ENCODE results near the gene PPIL1. TPM values are rescaled to one million over a fixed set of nuclear protein-coding genes. Genes with fewer than 3 reads are reported as not detected.

PPIL1 gene
- total RNA-seq = 10 to 100 TPM; 41.1 to 53.7 TPM

- no peaks in the 10 kb centered on the region for H3K27me3 ChIP-seq
- DNase-seq (ENCODE audit: low spot score) = peak; percentile 88
- peak within 1 kb of the TSS; percentile 86 to 87 for H3K27ac ChIP-seq
- peaks cover 0 to 29% of the 10 kb centered on the region in 2 donors for H3K4me1 ChIP-seq
- H3K9me3 ChIP-seq = no peaks in the 10 kb centered on the region
- H3K4me3 ChIP-seq = peak within 1 kb of the TSS; percentile 64 to 96
- no peak for TF ChIP-seq CTCF (IDR thresholded peaks at IDR 0.05)
- H3K36me3 ChIP-seq = no peaks in the 10 kb centered on the region
Measured at GRCh38 chr6:36874443-36875249, at the start of gene PPIL1. PPIL1 (minus strand) TSS chr6:36874803; CDS start chr6:36874772, 31 bp downstream.

- Histone ChIP-seq H3K27me3 (no peaks in the 10 kb centered on the region), H3K27ac (no peak overlapping the region), H3K4me3 (no peak overlapping the region), H3K4me1 (peaks cover 0 to 25% of the 10 kb centered on the region in 2 donors), H3K36me3 (peaks cover 40% of the 10 kb centered on the region), H3K9me3 (no peaks in the 10 kb centered on the region)
- no peak for TF ChIP-seq CTCF (IDR thresholded peaks at IDR 0.05)
- DNase-seq (ENCODE audit: low spot score) = no peak
Measured at GRCh38 chr6:36924131-36924530, 49.5 kb upstream of the PPIL1 start.

- Histone ChIP-seq H3K27ac (peak overlapping the region in 1 of 2 donors; percentile 41), H3K27me3 (no peaks in the 10 kb centered on the region), H3K36me3 (peaks cover 66% of the 10 kb centered on the region), H3K4me3 (no peak overlapping the region), H3K4me1 (peaks cover 3 to 30% of the 10 kb centered on the region in 2 donors), H3K9me3 (no peaks in the 10 kb centered on the region)
- no peak for DNase-seq (ENCODE audit: low spot score)
- no peak for TF ChIP-seq CTCF (IDR thresholded peaks at IDR 0.05)
Measured at GRCh38 chr6:36920546-36920945, 45.9 kb upstream of the PPIL1 start.

- Histone ChIP-seq H3K27ac (peak overlapping the region in 1 of 2 donors; percentile 41), H3K27me3 (no peaks in the 10 kb centered on the region), H3K36me3 (peaks cover 67% of the 10 kb centered on the region), H3K4me3 (no peak overlapping the region), H3K9me3 (no peaks in the 10 kb centered on the region), H3K4me1 (peaks cover 3 to 30% of the 10 kb centered on the region in 2 donors)
- no peak for DNase-seq (ENCODE audit: low spot score)
- TF ChIP-seq CTCF (IDR thresholded peaks at IDR 0.05) = no peak
Measured at GRCh38 chr6:36920049-36920448, 45.4 kb upstream of the PPIL1 start.

GRCh38 chr6:36917541-36918193 lies 43.1 kb upstream of the PPIL1 start:
- peak; percentile 86 for DNase-seq (ENCODE audit: low spot score)
- no peak overlapping the region for H3K4me3 ChIP-seq
- H3K27ac ChIP-seq = peak overlapping the region; percentile 80 to 89
- peaks cover 64% of the 10 kb centered on the region for H3K36me3 ChIP-seq
- no peaks in the 10 kb centered on the region for H3K9me3 ChIP-seq
- H3K27me3 ChIP-seq = no peaks in the 10 kb centered on the region
- H3K4me1 ChIP-seq = peaks cover 3 to 33% of the 10 kb centered on the region in 2 donors
- no peak for TF ChIP-seq CTCF (IDR thresholded peaks at IDR 0.05)

All from right atrium auricular region (tissue), 2 donors.